ENCODE measurements around the gene DBN1. TPM values are rescaled to one million over a fixed set of nuclear protein-coding genes. Genes with fewer than 3 reads are reported as not detected.

Gene DBN1
- total RNA-seq, 1 donor from 2014 or later, result 113 TPM

GRCh38 chr5:177459357-177459756 lies 14.1 kb downstream of the DBN1 start:
- peaks cover 3% of the 10 kb centered on the region for H3K27me3 Mint-ChIP-seq (ENCODE audit: insufficient read depth, low read depth)
- H3K9me3 ChIP-seq (ENCODE audit: low read depth), result no peaks in the 10 kb centered on the region
- peaks cover 27% of the 10 kb centered on the region for H3K79me2 ChIP-seq (ENCODE audit: low read depth)
- no peaks in the 10 kb centered on the region for H3K27me3 ChIP-seq
- TF ChIP-seq, protein P1, sequence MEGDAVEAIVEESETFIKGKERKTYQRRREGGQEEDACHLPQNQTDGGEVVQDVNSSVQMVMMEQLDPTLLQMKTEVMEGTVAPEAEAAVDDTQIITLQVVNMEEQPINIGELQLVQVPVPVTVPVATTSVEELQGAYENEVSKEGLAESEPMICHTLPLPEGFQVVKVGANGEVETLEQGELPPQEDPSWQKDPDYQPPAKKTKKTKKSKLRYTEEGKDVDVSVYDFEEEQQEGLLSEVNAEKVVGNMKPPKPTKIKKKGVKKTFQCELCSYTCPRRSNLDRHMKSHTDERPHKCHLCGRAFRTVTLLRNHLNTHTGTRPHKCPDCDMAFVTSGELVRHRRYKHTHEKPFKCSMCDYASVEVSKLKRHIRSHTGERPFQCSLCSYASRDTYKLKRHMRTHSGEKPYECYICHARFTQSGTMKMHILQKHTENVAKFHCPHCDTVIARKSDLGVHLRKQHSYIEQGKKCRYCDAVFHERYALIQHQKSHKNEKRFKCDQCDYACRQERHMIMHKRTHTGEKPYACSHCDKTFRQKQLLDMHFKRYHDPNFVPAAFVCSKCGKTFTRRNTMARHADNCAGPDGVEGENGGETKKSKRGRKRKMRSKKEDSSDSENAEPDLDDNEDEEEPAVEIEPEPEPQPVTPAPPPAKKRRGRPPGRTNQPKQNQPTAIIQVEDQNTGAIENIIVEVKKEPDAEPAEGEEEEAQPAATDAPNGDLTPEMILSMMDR (IDR thresholded peaks at IDR 0.05), result no peak
- TF ChIP-seq EZH2 (IDR thresholded peaks at IDR 0.05), result no peak
- TF ChIP-seq EZH2phosphoT487 (IDR thresholded peaks at IDR 0.05), result no peak
- no peak overlapping the region for H3K27ac Mint-ChIP-seq
- no peak for DNase-seq (ENCODE audit: low spot score)
- H3K9me3 Mint-ChIP-seq, result no peaks in the 10 kb centered on the region
- H3K4me3 Mint-ChIP-seq, result no peak overlapping the region
- peaks cover 56% of the 10 kb centered on the region for H4K20me1 ChIP-seq (ENCODE audit: low read depth)
- H3K36me3 Mint-ChIP-seq, result peaks cover 24% of the 10 kb centered on the region
- H3K36me3 ChIP-seq, result peaks cover 7% of the 10 kb centered on the region
- peaks cover 87% of the 10 kb centered on the region for H3F3A ChIP-seq (ENCODE audit: low read depth)
- H3K4me3 ChIP-seq, result no peak overlapping the region
- H3K4me1 Mint-ChIP-seq, result peaks cover 29% of the 10 kb centered on the region
- peak overlapping the region; percentile 44 for H3K27ac ChIP-seq
- no peak overlapping the region for H3K4me2 ChIP-seq
- no peak overlapping the region for H3K9ac ChIP-seq
- peaks cover 9% of the 10 kb centered on the region for H3K4me1 ChIP-seq
- H2AFZ ChIP-seq (replicated peaks), result no peak overlapping the region

GRCh38 chr5:177458912-177459350 lies 14.5 kb downstream of the DBN1 start:
- Mint-ChIP-seq H3K36me3 (peaks cover 24% of the 10 kb centered on the region), H3K4me3 (no peak overlapping the region), H3K9me3 (no peaks in the 10 kb centered on the region), H3K27ac (no peak overlapping the region), H3K27me3 (ENCODE audit: insufficient read depth, low read depth) (peaks cover 4% of the 10 kb centered on the region), H3K4me1 (peaks cover 30% of the 10 kb centered on the region)
- H3K4me2 ChIP-seq, result no peak overlapping the region
- H3K4me3 ChIP-seq, result no peak overlapping the region
- peak; percentile 49 for DNase-seq (ENCODE audit: low spot score)
- no peak overlapping the region for H2AFZ ChIP-seq (replicated peaks)
- H3F3A ChIP-seq (ENCODE audit: low read depth), result peaks cover 83% of the 10 kb centered on the region
- no peaks in the 10 kb centered on the region for H3K9me3 ChIP-seq (ENCODE audit: low read depth)
- peaks cover 24% of the 10 kb centered on the region for H3K79me2 ChIP-seq (ENCODE audit: low read depth)
- peaks cover 10% of the 10 kb centered on the region for H3K4me1 ChIP-seq
- peaks cover 7% of the 10 kb centered on the region for H3K36me3 ChIP-seq
- H3K27ac ChIP-seq, result no peak overlapping the region
- H3K9ac ChIP-seq, result no peak overlapping the region
- H3K27me3 ChIP-seq, result no peaks in the 10 kb centered on the region
- no peak for TF ChIP-seq EZH2phosphoT487 (IDR thresholded peaks at IDR 0.05)
- no peak for TF ChIP-seq EZH2 (IDR thresholded peaks at IDR 0.05)
- TF ChIP-seq, protein P1 (IDR thresholded peaks at IDR 0.05), result no peak
- H4K20me1 ChIP-seq (ENCODE audit: low read depth), result peaks cover 56% of the 10 kb centered on the region

- Histone ChIP-seq H3K4me3 (no peak overlapping the region), H3K27ac (no peak overlapping the region), H3K9me3 (ENCODE audit: low read depth) (no peaks in the 10 kb centered on the region), H3K9ac (no peak overlapping the region), H3K4me2 (no peak overlapping the region), H3K27me3 (no peaks in the 10 kb centered on the region), H2AFZ (replicated peaks) (no peak overlapping the region), H3K4me1 (peaks cover 14% of the 10 kb centered on the region), H4K20me1 (ENCODE audit: low read depth) (peaks cover 65% of the 10 kb centered on the region), H3F3A (ENCODE audit: low read depth) (peaks cover 76% of the 10 kb centered on the region), H3K79me2 (ENCODE audit: low read depth) (peaks cover 19% of the 10 kb centered on the region), H3K36me3 (peaks cover 4% of the 10 kb centered on the region)
- DNase-seq (ENCODE audit: low spot score), result no peak
- TF ChIP-seq EZH2 (IDR thresholded peaks at IDR 0.05) (no peak), EZH2phosphoT487 (IDR thresholded peaks at IDR 0.05) (no peak)
- TF ChIP-seq, protein P1 (IDR thresholded peaks at IDR 0.05), result no peak
- Mint-ChIP-seq H3K27me3 (ENCODE audit: insufficient read depth, low read depth) (peaks cover 11% of the 10 kb centered on the region), H3K27ac (peak overlapping the region; percentile 69), H3K9me3 (no peaks in the 10 kb centered on the region), H3K4me3 (peak overlapping the region; percentile 77), H3K36me3 (peaks cover 17% of the 10 kb centered on the region), H3K4me1 (peaks cover 39% of the 10 kb centered on the region)
Observed at GRCh38 chr5:177457852-177458681, 15.4 kb downstream of the DBN1 start.
